Bronchial epithelial cell (primary cell): ENCODE data around the gene SYNE1. TPM values are rescaled to one million over a fixed set of nuclear protein-coding genes. Genes with fewer than 3 reads are reported as not detected.

ENCODE experiments used
- DNase-seq: peaks from one replicate; pipeline ENCODE4 v3.0.0-alpha.2; 2010; ENCODE audit warnings: low read depth
- FAIRE-seq: peaks from 2 replicates; lab custom pipeline; 2011; peaks lifted over from hg19 to GRCh38; lab: Jason Lieb, UNC
- H3K27me3 ChIP-seq: 2 replicates; pipeline ENCODE4 v1.5.1; 2011; ENCODE audit warnings: low read length; ENCODE audit not compliant: control insufficient read depth, insufficient read depth
- H3K36me3 ChIP-seq: 2 replicates; pipeline ENCODE4 v1.5.1; 2011; ENCODE audit warnings: low read length; ENCODE audit not compliant: control insufficient read depth, insufficient read depth
- H3K4me3 ChIP-seq: 2 replicates; pipeline ENCODE4 v1.5.1; 2011; ENCODE audit warnings: mild to moderate bottlenecking, low read depth, low read length, control low read depth
- total RNA-seq: library from RNA; depleted of rRNA; stranded (reverse); fragments of >200 nt; gene quantifications from 2 replicates; pipeline ENCODE4 v1.2.1, GENCODE V29; 2014
- TF ChIP-seq, protein P1 (sequence below): IDR thresholded peaks from 2 replicates; pipeline ENCODE4 v1.5.1; 2011; ENCODE audit warnings: mild to moderate bottlenecking, moderate library complexity, low read length, control low read depth, inconsistent platforms; ENCODE audit not compliant: insufficient read depth, severe bottlenecking

SYNE1 gene
- total RNA-seq, 1 donor from 2014 or later: 15.8 TPM

GRCh38 chr6:152189736-152190135 is 447.4 kb downstream of the SYNE1 start:
- H3K27me3 ChIP-seq: no peaks in the 10 kb centered on the region
- TF ChIP-seq, protein P1, sequence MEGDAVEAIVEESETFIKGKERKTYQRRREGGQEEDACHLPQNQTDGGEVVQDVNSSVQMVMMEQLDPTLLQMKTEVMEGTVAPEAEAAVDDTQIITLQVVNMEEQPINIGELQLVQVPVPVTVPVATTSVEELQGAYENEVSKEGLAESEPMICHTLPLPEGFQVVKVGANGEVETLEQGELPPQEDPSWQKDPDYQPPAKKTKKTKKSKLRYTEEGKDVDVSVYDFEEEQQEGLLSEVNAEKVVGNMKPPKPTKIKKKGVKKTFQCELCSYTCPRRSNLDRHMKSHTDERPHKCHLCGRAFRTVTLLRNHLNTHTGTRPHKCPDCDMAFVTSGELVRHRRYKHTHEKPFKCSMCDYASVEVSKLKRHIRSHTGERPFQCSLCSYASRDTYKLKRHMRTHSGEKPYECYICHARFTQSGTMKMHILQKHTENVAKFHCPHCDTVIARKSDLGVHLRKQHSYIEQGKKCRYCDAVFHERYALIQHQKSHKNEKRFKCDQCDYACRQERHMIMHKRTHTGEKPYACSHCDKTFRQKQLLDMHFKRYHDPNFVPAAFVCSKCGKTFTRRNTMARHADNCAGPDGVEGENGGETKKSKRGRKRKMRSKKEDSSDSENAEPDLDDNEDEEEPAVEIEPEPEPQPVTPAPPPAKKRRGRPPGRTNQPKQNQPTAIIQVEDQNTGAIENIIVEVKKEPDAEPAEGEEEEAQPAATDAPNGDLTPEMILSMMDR: no peak
- no peak for FAIRE-seq
- DNase-seq: peak; percentile 64
- H3K36me3 ChIP-seq: no peaks in the 10 kb centered on the region
- H3K4me3 ChIP-seq: no peak overlapping the region

DNA sequence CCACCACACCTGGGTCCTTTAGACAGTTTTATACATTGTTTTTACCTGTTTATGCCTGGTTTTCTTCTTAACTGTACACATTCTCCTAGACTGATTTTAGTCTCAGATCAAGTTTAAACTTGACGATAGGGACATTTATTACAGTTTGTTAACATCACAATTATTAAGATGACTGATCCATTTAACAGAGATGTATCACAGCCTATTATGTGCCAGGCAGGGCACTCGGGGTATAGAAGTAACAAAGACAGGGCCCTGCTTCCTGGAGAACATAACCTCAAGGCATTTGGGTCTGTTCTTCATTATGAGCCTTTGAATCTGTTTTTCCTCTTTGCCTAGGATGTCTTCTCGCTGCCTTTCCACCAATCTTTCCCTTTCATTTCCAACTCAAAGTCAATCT is 449.2 kb downstream of the SYNE1 start:
- TF ChIP-seq, protein P1: no peak

GRCh38 chr6:152186840-152187239 is 450.3 kb downstream of the SYNE1 start:
- Histone ChIP-seq H3K4me3 (no peak overlapping the region), H3K36me3 (no peaks in the 10 kb centered on the region), H3K27me3 (no peaks in the 10 kb centered on the region)
- TF ChIP-seq, protein P1: no peak
- no peak for FAIRE-seq
- DNase-seq: no peak

More for the DNA sequence above, 449.2 kb downstream of the SYNE1 start:
- no peaks in the 10 kb centered on the region for H3K27me3 ChIP-seq
- DNase-seq: no peak
- FAIRE-seq: no peak
- no peak overlapping the region for H3K4me3 ChIP-seq
- H3K36me3 ChIP-seq: no peaks in the 10 kb centered on the region

GRCh38 chr6:152184917-152185574 is 452.1 kb downstream of the SYNE1 start:
- DNase-seq (peak; percentile 5), FAIRE-seq (no peak)
- Histone ChIP-seq H3K36me3 (no peaks in the 10 kb centered on the region), H3K27me3 (no peaks in the 10 kb centered on the region), H3K4me3 (no peak overlapping the region)
- TF ChIP-seq, protein P1: no peak

DNA sequence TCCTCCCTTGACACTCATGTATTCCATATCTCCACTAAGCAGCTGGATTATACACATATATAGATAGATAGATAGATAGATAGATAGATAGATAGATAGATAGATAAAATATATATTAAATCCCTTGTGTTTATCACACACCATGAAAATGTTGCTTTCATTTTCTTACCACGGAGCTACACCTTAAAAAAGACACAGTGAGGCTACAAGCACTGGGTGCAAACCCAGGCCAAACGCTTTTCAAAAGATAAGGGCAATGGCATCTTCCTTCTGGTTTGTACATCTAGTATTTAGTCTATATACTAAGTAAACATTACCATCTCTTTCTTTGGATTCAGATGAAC is 452.6 kb downstream of the SYNE1 start:
- H3K4me3 ChIP-seq: no peak overlapping the region
- TF ChIP-seq, protein P1: no peak
- no peaks in the 10 kb centered on the region for H3K36me3 ChIP-seq
- no peak for FAIRE-seq
- no peak for DNase-seq
- no peaks in the 10 kb centered on the region for H3K27me3 ChIP-seq

GRCh38 chr6:152180601-152181000 is 456.6 kb downstream of the SYNE1 start:
- Histone ChIP-seq H3K27me3 (no peaks in the 10 kb centered on the region), H3K4me3 (no peak overlapping the region), H3K36me3 (no peaks in the 10 kb centered on the region)
- TF ChIP-seq, protein P1: no peak
- no peak for FAIRE-seq
- DNase-seq: no peak
